Hematopoietic multipotent progenitor cell treated with erythropoietin and hydrocortisone succinate and interleukin-3 and kit ligand, for 17 days (in vitro differentiated cells): ENCODE measurements around the gene GMCL1.
"Not testable (repeated sequence)": the region's sequence is repeated elsewhere in the genome, so short reads cannot be mapped to it uniquely, and the experiment has no call there.

Experiments used
- DNase-seq: peaks from one replicate; pipeline ENCODE4 v3.0.0-alpha.2; 2015; ENCODE audit warnings: low spot score

GMCL1 gene

GRCh38 chr2:69848186-69848790 lies 18.8 kb downstream of the GMCL1 start:
- no peak for DNase-seq

GRCh38 chr2:69858261-69858660 lies 28.8 kb downstream of the GMCL1 start:
- no peak for DNase-seq

- DNase-seq, result no peak
These were observed 33.8 kb downstream of the GMCL1 start for GRCh38 chr2:69863298-69863697.

- no peak for DNase-seq
These were observed 59.0 kb downstream of the GMCL1 start for GRCh38 chr2:69888451-69888850.

- DNase-seq, result no peak
These were observed 59.8 kb downstream of the GMCL1 start for GRCh38 chr2:69889302-69889701.

- DNase-seq, result no peak
These were observed 61.4 kb downstream of the GMCL1 start for GRCh38 chr2:69890881-69891280.

GRCh38 chr2:69892838-69893424 lies 63.5 kb downstream of the GMCL1 start:
- not testable (repeated sequence) for DNase-seq

GRCh38 chr2:69893684-69894551 lies 64.5 kb downstream of the GMCL1 start, which contains the start of gene SNRNP27:
Gene SNRNP27, plus strand, starts transcription at chr2:69893956. Its CDS starts 29 bp downstream, at chr2:69893985.
- DNase-seq, result peak; percentile 71

GRCh38 chr2:69894737-69895136 lies 65.3 kb downstream of the GMCL1 start:
- DNase-seq, result not testable (repeated sequence)

- no peak for DNase-seq
These were observed 72.9 kb downstream of the GMCL1 start for GRCh38 chr2:69902213-69902922.

GRCh38 chr2:69907216-69907615 lies 77.8 kb downstream of the GMCL1 start:
- DNase-seq, result no peak

GRCh38 chr2:69911985-69912563 lies 82.6 kb downstream of the GMCL1 start:
- DNase-seq, result peak; percentile 83

GRCh38 chr2:69914164-69914949 lies 84.9 kb downstream of the GMCL1 start:
- DNase-seq, result peak; percentile 100

GRCh38 chr2:69914950-69915945 lies 85.8 kb downstream of the GMCL1 start, which contains the start of gene MXD1:
Gene MXD1, plus strand, starts transcription at chr2:69915109. Its CDS starts 222 bp downstream, at chr2:69915331.
- DNase-seq, result peak; percentile 47

GRCh38 chr2:69916106-69916505 lies 86.6 kb downstream of the GMCL1 start:
- DNase-seq, result peak; percentile 20

- peak; percentile 27 for DNase-seq
These were observed 88.4 kb downstream of the GMCL1 start for GRCh38 chr2:69917852-69918251.

GRCh38 chr2:69918401-69918800 lies 88.9 kb downstream of the GMCL1 start:
- no peak for DNase-seq

- no peak for DNase-seq
These were observed 93.7 kb downstream of the GMCL1 start for GRCh38 chr2:69923116-69923515.

GRCh38 chr2:69926849-69927515 lies 97.5 kb downstream of the GMCL1 start:
- DNase-seq, result no peak
